Stomach (tissue), 9 donors: ENCODE measurements around the gene SLC38A5. TPM values are rescaled to one million over a fixed set of nuclear protein-coding genes. Genes with fewer than 3 reads are reported as not detected.

Experiments used
- DNase-seq, 2 donors: peaks; one replicate each; pipeline versions ENCODE4 v3.0.0 to v3.0.0-alpha.2; 2013 to 2019
- H3K27ac ChIP-seq, 5 donors: fragments of 200-600 bp in 4 of 5; sonication (generic) in 4 of 5; one replicate each; pipeline ENCODE4 v1.5.1; 2013 to 2019; ENCODE audit warnings: mild to moderate bottlenecking in 1 of 5, moderate library complexity in 1 of 5
- H3K27me3 ChIP-seq, 3 donors: fragments of 200-600 bp; sonication (generic); one replicate each; pipeline ENCODE4 v1.5.1; 2017 to 2019; ENCODE audit warnings: mixed run types in 1 of 3
- H3K36me3 ChIP-seq, 4 donors: fragments of 200-600 bp; sonication (generic); 1 replicate in 3 of 4; 2 replicates in 1 of 4; pipeline ENCODE4 v1.5.1; 2016 to 2019
- H3K4me1 ChIP-seq, 4 donors: fragments of 200-600 bp; sonication (generic); one replicate each; pipeline ENCODE4 v1.5.1; 2016 to 2019
- H3K4me3 ChIP-seq, 4 donors: fragments of 200-600 bp; sonication (generic) in 3 of 4; one replicate each; pipeline ENCODE4 v1.5.1; 2016 to 2019; ENCODE audit warnings: mild to moderate bottlenecking in 1 of 4
- H3K9me3 ChIP-seq, 4 donors: fragments of 200-600 bp; sonication (generic); one replicate each; pipeline ENCODE4 v1.5.1; 2016 to 2019
- CTCF ChIP-seq, 7 experiments: fragments of 450-650 bp in 4 of 7; fragments of 200-600 bp in 3 of 7; sonication (generic) in 3 of 7; IDR thresholded peaks; one replicate each; pipeline ENCODE4 v1.5.1; 2016 to 2019; ENCODE audit warnings: antibody characterized with exemption in 7 of 7, control low read depth in 2 of 7, mild to moderate bottlenecking in 1 of 7
- EP300 ChIP-seq: sonication (generic); formaldehyde crosslinking; IDR thresholded peaks from one replicate; pipeline ENCODE4 v1.6.1; 2017; ENCODE audit warnings: antibody characterized with exemption
- POLR2A ChIP-seq, 4 donors: fragments of 450-650 bp; IDR thresholded peaks; one replicate each; pipeline ENCODE4 v1.6.1; 2016; ENCODE audit warnings: antibody characterized with exemption in 4 of 4, control low read depth in 2 of 4, mild to moderate bottlenecking in 1 of 4, moderate library complexity in 1 of 4
- POLR2AphosphoS5 ChIP-seq, 3 donors: sonication (generic); formaldehyde crosslinking; IDR thresholded peaks; one replicate each; pipeline ENCODE4 v1.6.1; 2016; ENCODE audit warnings: antibody characterized with exemption in 3 of 3
- WGBS, 5 donors: extraction: QIAGEN DNeasy Blood & Tissue Kit in 3 of 5; methylation state at CpG; one replicate each; pipeline versions ENCODE4 v1.1.5 to v1.1.7; 2013 to 2018; 5-methylcytosine and 5-hydroxymethylcytosine counted together
- intact Hi-C: fragments of 100-400 bp; cut with DNase I; formaldehyde crosslinking; loops from one replicate; pipeline ENCODE4 v1.15.1; 2023; ENCODE audit warnings: low total_unique reads
- polyA plus RNA-seq, 3 donors: library from polyadenylated mRNA; stranded (reverse); fragments of 200-250 nt; gene quantifications; one replicate each; pipeline ENCODE4 v1.2.3, GENCODE V29; 2013
- total RNA-seq, 5 donors: library from RNA; depleted of rRNA; stranded (reverse); fragments of >200 nt; gene quantifications; one replicate each; pipeline versions ENCODE4 v1.1.0 to v1.2.3, GENCODE V29; 2014 to 2016
- donor health status: healthy with polysubstance abuse.
- donor health status: Bipolar disorder and iron deficiency.
- donor health status: healthy.

Gene SLC38A5
- total and polyA plus RNA-seq, 8 donors, result 4.1 to 45.8 (median 19.1) TPM

GRCh38 chrX:48480583-48480982, 10.5 kb upstream of the SLC38A5 start:
- no peaks in the 10 kb centered on the region for H3K27me3 ChIP-seq
- no peak for DNase-seq
- peaks cover 0 to 64% (median 56%) of the 10 kb centered on the region in 4 donors for H3K36me3 ChIP-seq
- TF ChIP-seq POLR2AphosphoS5 (IDR thresholded peaks at IDR 0.05), result no peak
- TF ChIP-seq POLR2A (IDR thresholded peaks at IDR 0.05), result no peak
- TF ChIP-seq EP300, result no peak
- no peak for TF ChIP-seq CTCF (IDR thresholded peaks at IDR 0.05)
- WGBS, 5 donors, result 83 to 97% (median 90%) methylated on average over 3 of the region's 3 CpGs
- H3K4me1 ChIP-seq, result peaks cover 0 to 13% (median 2%) of the 10 kb centered on the region in 4 donors
- no peak overlapping the region for H3K4me3 ChIP-seq
- no peaks in the 10 kb centered on the region for H3K9me3 ChIP-seq
- intact Hi-C loops, result no loop called here
- no peak overlapping the region for H3K27ac ChIP-seq

GRCh38 chrX:48480142-48480541, 10.1 kb upstream of the SLC38A5 start:
- Histone ChIP-seq H3K4me1 (peaks cover 0 to 15% (median 5%) of the 10 kb centered on the region in 4 donors), H3K27me3 (no peaks in the 10 kb centered on the region), H3K36me3 (peaks cover 0 to 64% (median 54%) of the 10 kb centered on the region in 4 donors), H3K9me3 (no peaks in the 10 kb centered on the region), H3K27ac (no peak overlapping the region), H3K4me3 (no peak overlapping the region)
- 83 to 95% (median 94%) methylated on average over 3 of the region's 3 CpGs for WGBS, 5 donors
- TF ChIP-seq POLR2AphosphoS5 (IDR thresholded peaks at IDR 0.05) (no peak), EP300 (no peak), POLR2A (IDR thresholded peaks at IDR 0.05) (no peak), CTCF (IDR thresholded peaks at IDR 0.05) (no peak)
- DNase-seq, result no peak
- intact Hi-C loops, result no loop called here

GRCh38 chrX:48478806-48479205, 8.7 kb upstream of the SLC38A5 start:
- 71 to 91% (median 85%) methylated on average over 3 to 5 of the region's 5 CpGs; no CpG with 5 or more reads in 1 of the 5 donors for WGBS, 5 donors
- Histone ChIP-seq H3K27ac (no peak overlapping the region), H3K9me3 (no peaks in the 10 kb centered on the region), H3K4me1 (peaks cover 0 to 23% (median 9%) of the 10 kb centered on the region in 4 donors), H3K4me3 (no peak overlapping the region), H3K27me3 (no peaks in the 10 kb centered on the region), H3K36me3 (peaks cover 0 to 55% (median 42%) of the 10 kb centered on the region in 4 donors)
- TF ChIP-seq POLR2AphosphoS5 (IDR thresholded peaks at IDR 0.05) (no peak), EP300 (no peak), CTCF (IDR thresholded peaks at IDR 0.05) (no peak), POLR2A (IDR thresholded peaks at IDR 0.05) (no peak)
- DNase-seq, result no peak
- intact Hi-C loops, result no loop called here

- 81 to 95% (median 93%) methylated on average over 11 to 19 of the region's 19 CpGs for WGBS, 5 donors
- TF ChIP-seq POLR2A (IDR thresholded peaks at IDR 0.05) (no peak), CTCF (IDR thresholded peaks at IDR 0.05) (no peak), EP300 (no peak), POLR2AphosphoS5 (IDR thresholded peaks at IDR 0.05) (no peak)
- H3K27me3 ChIP-seq, result no peaks in the 10 kb centered on the region
- H3K9me3 ChIP-seq, result no peaks in the 10 kb centered on the region
- peaks cover 0 to 23% (median 9%) of the 10 kb centered on the region in 4 donors for H3K4me1 ChIP-seq
- intact Hi-C loops, result no loop called here
- H3K27ac ChIP-seq, result no peak overlapping the region
- H3K36me3 ChIP-seq, result peaks cover 0 to 48% (median 35%) of the 10 kb centered on the region in 4 donors
- DNase-seq, result no peak
- no peak overlapping the region for H3K4me3 ChIP-seq
Measured at GRCh38 chrX:48477960-48478755, 8.1 kb upstream of the SLC38A5 start.
